ENCODE data around the gene FAM149A.

GRCh38 chr4:186118582-186118981, 14.1 kb downstream of the FAM149A start:
- TF ChIP-seq, protein P1, sequence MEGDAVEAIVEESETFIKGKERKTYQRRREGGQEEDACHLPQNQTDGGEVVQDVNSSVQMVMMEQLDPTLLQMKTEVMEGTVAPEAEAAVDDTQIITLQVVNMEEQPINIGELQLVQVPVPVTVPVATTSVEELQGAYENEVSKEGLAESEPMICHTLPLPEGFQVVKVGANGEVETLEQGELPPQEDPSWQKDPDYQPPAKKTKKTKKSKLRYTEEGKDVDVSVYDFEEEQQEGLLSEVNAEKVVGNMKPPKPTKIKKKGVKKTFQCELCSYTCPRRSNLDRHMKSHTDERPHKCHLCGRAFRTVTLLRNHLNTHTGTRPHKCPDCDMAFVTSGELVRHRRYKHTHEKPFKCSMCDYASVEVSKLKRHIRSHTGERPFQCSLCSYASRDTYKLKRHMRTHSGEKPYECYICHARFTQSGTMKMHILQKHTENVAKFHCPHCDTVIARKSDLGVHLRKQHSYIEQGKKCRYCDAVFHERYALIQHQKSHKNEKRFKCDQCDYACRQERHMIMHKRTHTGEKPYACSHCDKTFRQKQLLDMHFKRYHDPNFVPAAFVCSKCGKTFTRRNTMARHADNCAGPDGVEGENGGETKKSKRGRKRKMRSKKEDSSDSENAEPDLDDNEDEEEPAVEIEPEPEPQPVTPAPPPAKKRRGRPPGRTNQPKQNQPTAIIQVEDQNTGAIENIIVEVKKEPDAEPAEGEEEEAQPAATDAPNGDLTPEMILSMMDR (conservative IDR thresholded peaks at IDR 0.05 in 1 of 2, IDR thresholded peaks at IDR 0.05 in 1 of 2; ENCODE audit: low read depth in 1 of 2, low read length in 2 of 2): no peak
- no peak for TF ChIP-seq EZH2 (IDR thresholded peaks at IDR 0.05; ENCODE audit: low read length, missing control alignments)
